Colonic mucosa (tissue), 4 donors: ENCODE results near the gene FAM168B. TPM values are rescaled to one million over a fixed set of nuclear protein-coding genes. Genes with fewer than 3 reads are reported as not detected.

Experiments used
- DNase-seq: peaks from one replicate; pipeline ENCODE4 v3.0.0-alpha.2; 2020
- H3K27ac ChIP-seq: fragments of 200-600 bp; one replicate; pipeline ENCODE4 v1.8.0; 2021
- H3K27me3 ChIP-seq: fragments of 200-600 bp; one replicate; pipeline ENCODE4 v1.8.0; 2021
- H3K36me3 ChIP-seq: fragments of 200-600 bp; one replicate; pipeline ENCODE4 v1.8.0; 2021
- H3K4me1 ChIP-seq: fragments of 200-600 bp; one replicate; pipeline ENCODE4 v1.8.0; 2021; ENCODE audit warnings: mild to moderate bottlenecking
- H3K4me3 ChIP-seq: fragments of 200-600 bp; one replicate; pipeline ENCODE4 v1.8.0; 2021
- H3K9ac ChIP-seq, 2 donors: one replicate each; pipeline ENCODE4 v1.7.0; 2013; ENCODE audit warnings: control low read depth in 2 of 2, low read depth in 2 of 2, low read length in 2 of 2
- H3K9me3 ChIP-seq: fragments of 200-600 bp; one replicate; pipeline ENCODE4 v1.8.0; 2021
- CTCF ChIP-seq: fragments of 200-600 bp; IDR thresholded peaks from one replicate; pipeline ENCODE4 v1.8.0; 2022; ENCODE audit warnings: antibody characterized with exemption, mild to moderate bottlenecking
- intact Hi-C: fragments of 100-400 bp; cut with DNase I; formaldehyde crosslinking; loops from one replicate; pipeline ENCODE4 v1.14.1; 2022
- total RNA-seq, 2 donors: library from RNA; stranded (reverse); fragmentation: NEBNext Ultra II Directional in 1 of 2; extraction: Animal tissue kit (Norgen Biotek cat#: 25700) in 1 of 2; gene quantifications; one replicate each; pipeline ENCODE4 v1.2.1, GENCODE V29; 2021
- donor health status: healthy.
- donor health status: DM: no; HTN: no; CAD: no.
- donor health status: DM: no; HTN: no; CAD: no.

The FAM168B gene
- total RNA-seq, 2 donors from 2014 or later = 82.6 to 93.5 TPM

DNA sequence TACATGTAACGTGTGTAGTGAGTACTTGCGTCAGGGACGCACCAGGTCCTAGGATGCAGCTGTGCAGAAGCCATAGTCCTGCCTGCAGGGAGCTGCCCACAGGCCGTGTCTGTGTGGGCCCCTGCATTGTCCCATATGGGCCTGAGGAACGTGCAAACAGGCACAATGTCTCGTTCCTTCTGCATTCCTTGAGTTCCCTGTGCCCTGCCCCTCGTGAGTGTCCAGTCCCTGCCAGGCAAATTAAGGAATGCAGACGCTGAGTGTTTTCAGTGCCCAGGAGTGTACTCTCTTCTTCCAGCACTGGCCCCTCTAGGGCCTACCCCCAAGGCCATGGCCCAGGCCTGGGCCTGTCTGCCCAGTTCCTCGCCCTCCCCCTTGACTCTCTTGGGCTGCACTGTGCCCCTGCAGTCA lies 61.8 kb downstream of the FAM168B start:
- no peak for TF ChIP-seq CTCF
- no peak for DNase-seq
- no peaks in the 10 kb centered on the region for H3K9me3 ChIP-seq
- H3K36me3 ChIP-seq = no peaks in the 10 kb centered on the region
- intact Hi-C loops = no loop called here
- H3K4me1 ChIP-seq = no peaks in the 10 kb centered on the region
- H3K9ac ChIP-seq = no peak overlapping the region
- no peak overlapping the region for H3K4me3 ChIP-seq
- no peak overlapping the region for H3K27ac ChIP-seq
- peaks cover 20% of the 10 kb centered on the region for H3K27me3 ChIP-seq

DNA sequence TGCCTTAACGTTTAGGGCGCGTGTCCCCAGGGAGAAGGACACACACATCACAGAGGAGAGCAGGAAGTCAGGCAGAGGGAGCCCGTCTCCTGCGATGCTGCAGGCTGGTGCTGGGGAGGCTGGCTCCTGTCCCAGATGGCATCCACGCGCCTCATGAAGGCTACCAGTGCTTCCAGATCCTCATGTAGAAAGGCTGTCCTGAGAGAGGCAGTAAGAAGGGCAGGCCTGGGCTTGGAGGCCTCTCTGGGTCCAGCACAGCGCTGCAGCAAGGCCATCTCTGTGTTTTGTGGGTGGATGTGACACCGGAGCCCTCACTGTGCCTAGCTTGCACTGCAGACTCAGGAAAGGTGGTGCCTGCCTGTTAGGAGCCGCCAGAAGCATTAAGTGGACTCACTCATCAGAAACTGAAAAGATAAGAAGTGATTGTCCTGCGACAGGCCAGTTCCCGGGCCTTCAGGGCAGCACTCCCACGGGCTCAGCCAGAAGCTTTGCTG lies 62.7 kb downstream of the FAM168B start:
- no peak overlapping the region for H3K27ac ChIP-seq
- H3K4me1 ChIP-seq = no peaks in the 10 kb centered on the region
- TF ChIP-seq CTCF = no peak
- intact Hi-C loops = no loop called here
- H3K9ac ChIP-seq = no peak overlapping the region
- H3K36me3 ChIP-seq = no peaks in the 10 kb centered on the region
- no peaks in the 10 kb centered on the region for H3K9me3 ChIP-seq
- DNase-seq = no peak
- peaks cover 15% of the 10 kb centered on the region for H3K27me3 ChIP-seq
- H3K4me3 ChIP-seq = no peak overlapping the region

- peaks cover 10% of the 10 kb centered on the region for H3K27me3 ChIP-seq
- H3K4me3 ChIP-seq = no peak overlapping the region
- no peaks in the 10 kb centered on the region for H3K4me1 ChIP-seq
- TF ChIP-seq CTCF = no peak
- H3K9ac ChIP-seq = no peak overlapping the region
- DNase-seq = peak; percentile 7
- no peak overlapping the region for H3K27ac ChIP-seq
- H3K36me3 ChIP-seq = no peaks in the 10 kb centered on the region
- intact Hi-C loops = no loop called here
- no peaks in the 10 kb centered on the region for H3K9me3 ChIP-seq
Observed at GRCh38 chr2:131029812-131030211, 63.4 kb downstream of the FAM168B start.

- no peak overlapping the region for H3K27ac ChIP-seq
- no peaks in the 10 kb centered on the region for H3K27me3 ChIP-seq
- no peaks in the 10 kb centered on the region for H3K9me3 ChIP-seq
- intact Hi-C loops = no loop called here
- H3K4me1 ChIP-seq = no peaks in the 10 kb centered on the region
- H3K4me3 ChIP-seq = no peak overlapping the region
- DNase-seq = peak; percentile 7
- H3K36me3 ChIP-seq = no peaks in the 10 kb centered on the region
- H3K9ac ChIP-seq = no peak overlapping the region
- TF ChIP-seq CTCF = no peak
Observed at GRCh38 chr2:131027566-131028528, 65.4 kb downstream of the FAM168B start.

DNA sequence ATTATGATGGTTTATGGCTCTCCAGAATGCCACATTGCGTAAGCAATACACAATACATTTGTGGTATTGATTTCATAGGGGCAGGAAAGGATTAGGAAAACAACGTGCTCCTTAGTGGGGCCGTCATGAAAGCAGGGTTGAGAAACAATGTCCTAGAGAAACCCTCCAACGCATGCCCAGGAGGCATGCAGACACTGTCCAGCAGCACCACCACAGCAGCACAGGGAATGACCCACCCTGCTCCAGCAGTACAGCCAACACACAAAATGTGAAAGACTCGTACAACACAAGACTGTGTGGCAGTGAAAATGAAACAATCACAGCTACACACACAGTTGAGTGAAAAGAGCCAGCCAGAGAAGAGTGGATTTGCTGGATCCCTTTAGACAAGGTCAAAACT lies 66.3 kb downstream of the FAM168B start:
- intact Hi-C loops = no loop called here
- Histone ChIP-seq H3K27ac (no peak overlapping the region), H3K4me3 (no peak overlapping the region), H3K4me1 (no peaks in the 10 kb centered on the region), H3K9me3 (no peaks in the 10 kb centered on the region), H3K9ac (no peak overlapping the region), H3K27me3 (no peaks in the 10 kb centered on the region), H3K36me3 (no peaks in the 10 kb centered on the region)
- TF ChIP-seq CTCF = no peak
- no peak for DNase-seq
